ENCODE results near the gene MDM2.

Gene MDM2

DNA sequence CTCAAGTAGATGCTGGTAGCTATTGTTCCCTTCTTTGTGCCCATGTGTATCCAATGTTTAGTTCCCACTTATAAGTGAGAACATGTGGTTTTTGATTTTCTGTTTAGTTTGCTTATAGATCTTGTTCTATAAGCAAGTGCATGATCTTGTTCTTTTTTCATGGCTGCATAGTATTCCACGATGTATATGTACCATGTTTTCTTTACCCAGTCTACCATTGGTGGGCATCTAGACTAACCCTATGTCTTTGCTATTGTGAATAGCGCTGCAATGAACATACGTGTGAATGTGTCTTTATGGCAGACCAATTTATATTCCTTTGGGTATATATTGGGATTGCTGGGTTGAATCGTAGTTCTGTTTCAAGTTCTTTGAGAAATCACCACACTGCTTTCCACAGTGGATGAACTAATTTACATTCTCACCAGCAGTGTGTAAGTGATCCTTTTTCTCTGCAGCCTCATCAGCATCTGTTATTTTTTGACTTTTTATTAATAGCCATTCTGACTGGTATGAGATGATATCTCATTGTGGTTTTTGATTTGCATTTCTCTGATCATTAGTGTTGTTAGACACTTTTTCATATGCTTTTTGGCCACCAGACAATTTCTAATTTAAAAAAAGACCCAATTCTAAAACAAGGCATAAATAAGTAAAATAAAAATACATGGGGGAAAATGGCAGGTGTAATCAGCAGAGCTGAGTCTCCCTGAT is 74.4 kb downstream of the MDM2 start:
- no peak for DNase-seq

DNA sequence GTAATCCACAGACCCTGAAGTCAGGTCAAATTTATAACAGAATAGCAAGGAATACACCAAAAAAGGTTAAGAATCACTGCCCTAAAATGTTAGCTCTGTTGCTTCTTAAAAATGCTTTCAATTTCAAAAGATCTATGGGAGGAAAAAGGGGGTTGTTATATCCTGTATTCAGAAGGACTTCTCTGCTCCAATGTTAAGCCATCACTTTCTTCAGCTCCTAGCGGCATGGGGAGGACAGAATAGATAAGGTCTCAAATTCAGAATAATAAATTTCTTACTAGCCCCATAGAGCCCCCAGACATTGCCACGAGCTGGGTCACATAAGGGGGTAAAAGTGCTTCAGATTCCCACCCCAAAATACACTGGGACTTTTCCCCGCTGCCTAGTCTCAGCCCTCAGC is 75.2 kb downstream of the MDM2 start:
- DNase-seq, result no peak

DNA sequence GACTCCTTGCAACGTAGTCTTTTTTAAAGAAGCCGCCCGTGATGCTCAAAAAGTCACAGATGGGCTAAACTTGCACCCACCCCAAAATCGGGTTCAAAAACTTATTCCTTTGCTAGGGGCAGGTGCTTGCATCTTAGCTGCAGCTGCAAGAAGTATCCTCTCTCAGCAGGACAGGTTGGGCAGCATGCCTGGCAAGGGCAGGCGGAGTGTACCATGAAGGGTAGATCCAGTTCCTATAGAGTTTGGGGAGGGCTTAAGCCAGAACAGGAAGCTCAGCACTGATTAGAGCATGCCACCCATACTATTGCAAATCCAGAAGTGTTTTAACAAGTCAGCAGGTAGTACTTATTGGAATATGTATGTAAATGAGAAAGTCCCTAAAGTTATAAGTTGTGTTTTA is 76.3 kb downstream of the MDM2 start:
- no peak for DNase-seq

DNA sequence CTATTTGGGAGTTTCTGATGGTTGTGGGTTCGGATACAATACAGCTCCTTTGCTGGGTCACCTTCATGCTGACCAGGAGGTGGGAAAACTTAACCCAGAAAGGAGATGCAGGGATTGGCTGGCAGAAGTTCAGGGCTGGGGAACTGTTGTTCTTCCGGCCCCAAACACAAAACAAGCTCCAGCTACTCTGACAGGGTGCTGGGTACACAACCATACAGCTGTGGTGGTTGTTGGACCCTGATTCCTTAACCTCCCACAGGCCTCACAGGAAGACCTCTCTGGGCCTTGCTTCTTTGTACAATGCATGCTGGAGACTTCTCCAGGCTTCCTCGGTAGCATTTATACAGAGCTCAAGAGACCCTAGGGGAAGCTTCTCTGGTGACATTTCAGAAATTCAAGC is 77.4 kb downstream of the MDM2 start:
- DNase-seq, result no peak

DNA sequence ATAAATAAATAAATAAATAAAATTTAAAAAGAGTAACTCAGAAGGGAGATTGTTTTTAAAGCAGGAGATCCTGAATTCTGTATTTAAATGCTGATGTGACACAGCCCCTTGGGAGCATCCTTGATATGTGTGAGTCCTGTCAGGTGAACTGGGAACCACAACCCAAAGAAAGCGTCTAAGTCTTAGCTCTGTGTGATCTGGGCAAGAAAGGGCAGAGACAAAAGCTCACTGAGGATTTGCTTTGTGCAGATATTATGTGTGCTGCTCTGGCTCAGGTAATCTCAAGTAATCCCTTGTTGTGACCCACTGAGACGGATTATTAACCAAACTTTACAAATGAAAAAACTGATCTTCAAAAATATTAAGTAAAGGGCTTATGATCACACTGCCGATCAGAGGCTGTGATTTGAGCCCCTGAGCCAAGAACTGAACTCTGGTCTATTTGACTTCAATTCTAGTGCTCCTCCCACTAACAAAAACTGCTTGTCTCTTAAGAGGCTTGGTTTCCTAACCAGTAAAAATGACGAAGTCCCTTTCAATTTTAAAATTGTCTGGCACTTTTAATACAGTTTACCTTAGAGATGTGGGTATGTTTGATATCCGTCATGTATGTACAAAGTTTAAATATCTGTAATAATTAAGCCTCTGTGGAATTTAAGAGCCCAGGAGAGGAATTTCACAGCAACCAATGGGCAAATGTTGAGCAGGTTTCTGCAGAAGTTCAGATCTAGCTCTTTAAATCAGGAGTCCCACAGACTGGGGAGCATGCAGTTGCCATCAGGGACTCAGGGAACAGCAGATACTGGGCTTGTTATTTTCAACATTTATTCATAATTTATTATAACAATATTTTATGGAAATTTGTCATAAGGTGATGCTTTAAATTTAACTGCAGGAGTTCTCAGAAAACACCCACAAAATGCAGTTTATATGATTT is 78.9 kb downstream of the MDM2 start:
- DNase-seq, result no peak

DNA sequence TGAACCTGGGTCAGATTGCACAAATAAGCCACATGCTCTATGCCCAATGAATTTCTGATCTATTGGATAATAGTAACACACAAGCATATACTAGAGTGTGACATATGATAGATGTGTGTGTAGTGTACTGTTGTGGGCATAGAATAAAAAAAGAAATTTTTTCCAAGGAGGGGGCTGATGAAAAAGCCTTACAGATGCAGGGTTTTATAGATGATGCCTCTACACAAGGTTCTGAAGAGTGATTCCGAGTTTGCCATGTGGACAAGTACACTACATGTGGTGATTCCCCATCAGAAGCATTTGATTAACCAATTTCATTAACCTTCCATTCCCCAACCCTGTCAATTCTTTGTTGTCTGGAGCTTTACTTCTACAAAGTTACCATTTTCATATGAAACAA is 79.7 kb downstream of the MDM2 start:
- no peak for DNase-seq

DNA sequence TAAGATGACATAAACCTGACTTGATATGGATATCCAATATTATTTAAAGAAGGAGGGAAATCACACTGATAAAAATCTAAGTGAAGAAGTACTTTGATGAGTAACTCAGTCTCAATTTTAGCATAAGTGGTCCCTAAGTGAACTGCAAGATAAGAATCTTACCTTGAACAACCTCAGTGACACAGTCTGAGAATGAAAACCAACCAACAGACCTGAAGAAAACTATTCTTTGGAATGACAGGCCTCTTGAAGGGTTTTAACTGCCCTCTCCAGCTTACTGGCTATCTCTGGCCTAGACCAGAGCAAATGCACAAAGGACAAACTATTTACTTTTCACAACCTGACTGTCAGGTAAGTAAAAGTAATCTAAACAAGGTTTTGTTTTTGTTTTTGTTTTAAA is 80.3 kb downstream of the MDM2 start:
- no peak for DNase-seq

DNA sequence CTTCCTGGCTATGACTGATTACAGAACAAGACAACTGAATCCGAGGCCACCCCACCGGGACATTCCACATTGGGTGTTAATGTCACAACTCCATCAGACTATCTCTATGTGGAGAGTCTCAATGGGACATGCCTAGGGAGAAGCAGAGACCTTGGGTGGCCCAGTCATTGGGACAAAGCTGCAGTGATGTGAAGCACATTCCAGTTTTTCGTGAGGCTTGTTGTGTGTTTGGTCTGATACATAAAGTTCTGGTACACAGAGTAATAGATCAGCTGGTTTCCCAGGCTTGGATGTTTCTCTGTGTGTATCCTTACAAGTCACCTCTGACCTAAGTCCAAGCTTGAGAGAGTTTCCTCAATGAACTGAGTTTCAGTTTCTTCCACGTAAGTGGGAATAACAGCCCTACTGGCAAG is 82.7 kb downstream of the MDM2 start:
- DNase-seq, result no peak

DNA sequence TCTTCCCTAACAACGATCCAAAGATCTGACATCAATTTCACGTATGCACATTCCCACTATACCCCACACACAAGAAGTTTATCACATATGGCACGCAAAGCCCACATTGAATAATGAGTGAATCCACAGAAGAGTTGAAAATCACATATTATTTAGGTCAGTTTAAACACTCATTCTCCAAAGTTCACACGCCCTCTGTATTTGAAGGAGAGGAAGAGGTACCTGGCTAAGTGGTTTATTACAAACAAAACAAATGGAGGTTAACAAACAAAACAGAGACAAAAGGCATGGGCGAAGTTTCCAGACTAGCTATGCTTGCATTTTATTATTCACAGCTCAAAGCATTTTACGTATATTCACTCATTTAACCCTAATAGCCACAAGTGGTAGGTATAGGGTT is 83.2 kb downstream of the MDM2 start:
- no peak for DNase-seq

DNA sequence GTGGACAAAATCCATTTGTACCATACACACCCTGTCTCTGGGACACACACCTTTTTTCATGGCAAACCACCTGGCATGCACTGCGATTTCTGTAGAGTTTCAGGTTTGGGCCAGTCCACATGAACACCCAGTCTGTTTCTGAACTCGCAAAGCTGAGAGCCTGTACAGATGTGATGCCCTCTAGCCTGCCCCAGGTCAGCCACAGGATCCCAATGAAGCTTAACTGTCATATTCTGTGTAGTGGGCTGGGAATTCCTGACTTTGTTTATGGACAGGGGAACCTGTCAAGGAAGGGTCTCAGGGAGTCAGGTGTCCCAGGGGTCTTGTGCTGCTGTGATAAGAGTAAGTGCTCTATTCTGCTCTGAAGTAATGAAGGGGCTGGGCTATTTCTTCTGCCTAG is 85.2 kb downstream of the MDM2 start:
- no peak for DNase-seq

DNA sequence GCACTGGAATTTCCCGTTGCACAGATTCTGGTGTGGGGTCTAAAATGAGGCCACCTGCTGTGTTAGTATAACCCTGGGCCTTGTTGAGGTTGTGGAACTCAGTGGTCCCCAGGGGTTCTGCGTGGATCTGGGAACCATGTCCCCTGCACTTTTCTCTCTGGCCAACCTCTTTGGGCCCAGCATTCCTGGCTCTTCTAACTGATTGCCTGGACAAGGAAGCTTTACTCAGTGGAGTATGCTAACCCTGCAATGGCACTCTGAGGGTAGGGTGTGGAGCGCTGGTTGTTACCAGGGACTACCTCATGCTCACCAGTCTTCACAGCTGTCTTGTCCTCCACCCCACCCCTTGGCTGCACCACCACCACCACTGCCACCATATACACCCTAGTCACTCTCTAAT is 85.8 kb downstream of the MDM2 start:
- DNase-seq, result no peak

DNA sequence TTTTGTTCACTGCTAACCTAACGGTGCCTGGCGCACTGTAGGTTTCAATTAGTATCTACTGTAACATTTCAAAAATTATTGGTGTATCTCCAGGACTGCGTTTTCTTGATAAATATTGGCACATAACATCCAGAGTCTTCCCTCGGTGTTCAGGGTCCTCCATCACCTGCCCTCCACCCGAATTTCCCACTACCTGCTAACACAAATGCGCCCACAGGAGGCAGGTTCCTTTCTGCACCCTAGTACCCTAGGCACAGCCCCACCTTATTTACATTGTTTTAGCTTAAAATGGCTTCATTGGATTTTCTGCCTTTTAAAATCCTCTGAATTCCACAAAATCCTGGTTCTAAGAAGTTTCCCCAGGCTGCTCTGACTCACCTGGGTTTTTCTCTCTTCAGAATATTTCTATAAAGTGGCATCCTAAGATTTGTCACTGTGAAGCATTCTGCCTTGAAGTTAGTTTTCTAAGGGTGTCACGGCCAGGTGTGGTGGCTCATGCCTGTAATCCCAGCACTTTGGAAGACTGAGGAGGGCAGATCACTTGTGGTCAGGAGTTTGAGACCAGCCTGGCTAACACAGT is 86.4 kb downstream of the MDM2 start:
- no peak for DNase-seq

DNA sequence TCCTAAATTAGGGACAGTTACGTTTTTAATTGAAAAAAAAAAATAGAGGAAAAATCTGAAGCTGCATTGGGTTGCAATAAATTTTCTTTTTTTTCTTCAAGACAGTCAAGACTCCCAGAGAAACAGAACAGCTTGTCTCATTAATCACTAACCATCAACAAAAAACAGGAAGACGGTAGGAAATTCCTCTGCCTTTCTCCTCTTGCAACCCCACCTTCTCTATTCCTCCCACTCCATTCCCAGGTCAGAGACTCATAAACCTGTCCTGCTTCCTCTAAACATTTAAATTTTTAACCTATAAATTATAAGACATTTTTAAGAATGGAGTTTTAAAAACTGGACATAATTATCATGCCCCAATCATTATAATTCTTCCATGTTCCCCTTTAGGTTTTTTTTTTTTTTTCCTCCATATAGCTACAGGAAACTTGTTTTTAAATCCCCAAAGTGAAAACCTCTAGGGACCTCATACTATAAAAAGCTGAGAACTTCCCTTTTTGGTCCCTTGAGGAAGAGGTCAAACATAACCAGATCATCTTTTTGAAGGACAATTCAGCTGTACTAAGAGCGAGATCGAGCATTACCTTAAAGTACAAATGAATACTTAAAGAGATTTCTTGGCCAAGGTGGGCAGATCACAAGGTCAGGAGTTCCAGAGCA is 89.0 kb downstream of the MDM2 start:
- DNase-seq, result no peak

DNA sequence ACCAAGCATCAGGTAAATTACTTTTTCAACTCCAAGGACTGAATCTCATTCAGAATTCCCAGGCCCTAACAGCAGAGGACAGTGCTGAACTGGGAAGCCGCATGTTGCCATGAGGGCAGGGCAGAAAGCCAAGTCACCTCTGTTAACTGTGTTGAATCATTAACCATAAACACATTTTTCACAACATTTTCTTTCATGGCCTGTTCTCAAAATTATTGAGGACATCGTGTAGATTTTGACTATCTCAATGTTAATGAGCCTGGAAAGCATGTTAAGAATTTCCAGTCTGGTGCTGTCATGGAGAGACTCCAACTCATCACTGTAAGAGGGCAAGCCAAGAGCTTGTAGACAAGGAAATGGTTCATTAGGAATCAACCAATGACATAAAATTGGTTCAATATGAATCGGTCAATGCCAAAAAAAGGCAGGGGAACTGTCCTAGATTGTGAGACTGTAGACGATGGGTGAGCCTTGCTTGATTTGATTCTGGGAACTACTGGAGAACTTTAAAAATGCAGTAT is 91.3 kb downstream of the MDM2 start:
- DNase-seq, result no peak

DNA sequence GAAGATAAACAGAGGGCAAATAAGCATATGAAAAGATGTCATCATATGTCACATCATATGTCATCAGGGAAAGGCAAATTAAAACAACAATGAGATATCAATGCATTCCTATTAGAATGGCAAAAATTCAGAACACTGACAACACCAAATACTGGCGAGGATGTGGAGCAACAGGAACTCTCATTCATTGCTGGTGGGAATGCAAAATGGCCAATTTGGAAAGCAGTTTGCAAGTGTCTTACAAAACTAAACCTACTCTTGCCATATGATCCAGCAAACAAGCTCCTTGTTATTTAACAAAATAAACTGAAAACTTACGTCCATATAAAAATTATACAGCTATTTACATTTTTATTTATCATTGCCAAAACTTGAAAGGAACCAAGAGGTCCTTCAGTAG is 92.3 kb downstream of the MDM2 start:
- no peak for DNase-seq

Measured in KG1 (cell line).